K562 (cell line): ENCODE measurements around the gene HIKESHI. TPM values are rescaled to one million over a fixed set of nuclear protein-coding genes. Genes with fewer than 3 reads are reported as not detected.

Experiments
- ATAC-seq: fragments of 200-7000 bp; cut with Tn5 transposase; 3 replicates; pipeline ENCODE4 v1.9.1; 2020; ENCODE audit warnings: moderate library complexity
- BruUV-seq: library from RNA; stranded (reverse); fragments of 400-500 nt; replicated peaks from 2 replicates; lab custom pipeline; 2021; lab: Mats Ljungman, UMichigan
- CTCF ChIA-PET: fragments of 300-600 bp; formaldehyde crosslinking; extraction: SDS; loops from one replicate; lab custom pipeline; 2021; ENCODE audit warnings: low intra/inter-chr PET ratio; lab: Yijun Ruan, JAX
- POLR2A ChIA-PET: fragments of 300-600, 350-650 bp; sonication (Branson Sonifier 250); formaldehyde crosslinking; extraction: SDS; loops from one replicate; lab custom pipeline; 2021; ENCODE audit warnings: antibody characterized with exemption, inconsistent platforms; lab: Yijun Ruan, JAX
- DNase-seq, 4 experiments: peaks; one replicate each; pipeline versions ENCODE4 v3.0.0 to v3.0.0-alpha.2; 2011 to 2018; ENCODE audit warnings: low spot score in 3 of 4, mixed read lengths in 3 of 4; ENCODE audit errors: extremely low read depth in 1 of 4
- FAIRE-seq: peaks from 2 replicates; lab custom pipeline; 2011; peaks lifted over from hg19 to GRCh38; lab: Jason Lieb, UNC
- H2AFZ ChIP-seq: 2 replicates; pipeline ENCODE4 v1.6.0; 2011; ENCODE audit warnings: low read depth, low read length, control low read depth, inconsistent platforms
- H3K27ac ChIP-seq: fragments of 200-600 bp; 3 replicates; pipeline ENCODE4 v1.8.0; 2011; ENCODE audit warnings: low read depth, mild to moderate bottlenecking, control low read depth, inconsistent platforms, low read length, moderate library complexity, mixed read lengths; ENCODE audit errors: extremely low read depth
- H3K27me3 ChIP-seq, 2 experiments: fragments of 300-600 bp in 1 of 2; 2 replicates in 1 of 2; 3 replicates in 1 of 2; pipeline versions ENCODE4 v1.6.0 to v1.8.0; 2011; ENCODE audit warnings: inconsistent platforms in 2 of 2, low read length in 2 of 2, mild to moderate bottlenecking in 1 of 2, mixed read lengths in 1 of 2, moderate library complexity in 1 of 2; ENCODE audit not compliant: control insufficient read depth in 2 of 2, insufficient read depth in 2 of 2
- H3K36me3 ChIP-seq: fragments of 300-600 bp; 3 replicates; pipeline ENCODE4 v1.8.0; 2011; ENCODE audit warnings: mild to moderate bottlenecking, low read length, inconsistent platforms; ENCODE audit not compliant: control insufficient read depth, insufficient read depth
- H3K4me1 ChIP-seq, 2 experiments: fragments of 200-600 bp in 1 of 2; replicated peaks in 1 of 2; 2 replicates in 1 of 2; 3 replicates in 1 of 2; pipeline versions ENCODE4 v1.5.1 to v1.8.0; 2011; ENCODE audit warnings: inconsistent platforms in 2 of 2, low read length in 2 of 2, mild to moderate bottlenecking in 1 of 2, mixed read lengths in 1 of 2, moderate library complexity in 1 of 2; ENCODE audit not compliant: control insufficient read depth in 2 of 2, insufficient read depth in 2 of 2
- H3K4me2 ChIP-seq: 2 replicates; pipeline ENCODE4 v1.6.1; 2011; ENCODE audit warnings: low read length, control low read depth, inconsistent platforms, mixed read lengths; ENCODE audit not compliant: insufficient read depth
- H3K4me3 ChIP-seq: fragments of 200-600 bp; sonication (generic), shearing (Covaris generic); 2 replicates; pipeline ENCODE4 v1.5.1; 2016; ENCODE audit warnings: control low read depth, inconsistent platforms
- H3K79me2 ChIP-seq: fragments of 200-600 bp; 3 replicates; pipeline ENCODE4 v1.8.0; 2011; ENCODE audit warnings: low read length, inconsistent platforms; ENCODE audit not compliant: control insufficient read depth, insufficient read depth
- H3K9ac ChIP-seq, 2 experiments: 2 replicates each; pipeline versions ENCODE4 v1.6.0 to v1.6.1; 2011; ENCODE audit warnings: low read depth in 2 of 2, low read length in 2 of 2, control low read depth in 1 of 2, inconsistent platforms in 1 of 2, mild to moderate bottlenecking in 1 of 2, mixed read lengths in 1 of 2; ENCODE audit not compliant: insufficient read depth in 1 of 2
- H3K9me1 ChIP-seq: one replicate; pipeline ENCODE4 v1.6.0; 2011; ENCODE audit warnings: inconsistent platforms, mild to moderate bottlenecking, low read length, moderate library complexity; ENCODE audit not compliant: control insufficient read depth, insufficient read depth
- H3K9me3 ChIP-seq: replicated peaks from 2 replicates; pipeline ENCODE4 v1.5.1; 2011; ENCODE audit warnings: low read depth, low read length, inconsistent platforms; ENCODE audit not compliant: control insufficient read depth, insufficient read depth
- H4K20me1 ChIP-seq: replicated peaks from 2 replicates; pipeline ENCODE4 v1.6.1; 2011; ENCODE audit warnings: low read length, inconsistent platforms, mixed read lengths; ENCODE audit not compliant: control insufficient read depth, insufficient read depth
- DNMT1 ChIP-seq: fragments of 450-650 bp; IDR thresholded peaks from 2 replicates; pipeline ENCODE4 v1.6.1; 2016; ENCODE audit warnings: antibody characterized with exemption, mild to moderate bottlenecking
- GATAD2B ChIP-seq: fragments of 450-650 bp; IDR thresholded peaks from 2 replicates; pipeline ENCODE4 v1.6.1; 2017; ENCODE audit warnings: mild to moderate bottlenecking, borderline replicate concordance
- HIVEP1 ChIP-seq: fragments of 250-450 bp; sonication (Bioruptor Pico); IDR thresholded peaks from 2 replicates; pipeline ENCODE4 v1.4.0; 2020; ENCODE audit warnings: mild to moderate bottlenecking
- RHOXF2B ChIP-seq: fragments of 250-450 bp; sonication (Bioruptor Pico); conservative IDR thresholded peaks from 2 replicates; pipeline ENCODE4 v1.5.1; 2021
- SMARCE1 ChIP-seq: fragments of 450-650 bp; IDR thresholded peaks from 2 replicates; pipeline ENCODE4 v1.7.1; 2016; ENCODE audit warnings: mild to moderate bottlenecking
- XRCC3 ChIP-seq: fragments of 450-650 bp; IDR thresholded peaks from 2 replicates; pipeline ENCODE4 v1.6.1; 2017; ENCODE audit warnings: mild to moderate bottlenecking, moderate library complexity
- ZNF143 ChIP-seq: sonication (generic); formaldehyde crosslinking; IDR thresholded peaks from 2 replicates; pipeline ENCODE4 v1.9.0; 2022; ENCODE audit warnings: mild to moderate bottlenecking, missing genetic modification reagents
- ZNF551 ChIP-seq: fragments of 250-450 bp; sonication (Bioruptor Pico); IDR thresholded peaks from 2 replicates; pipeline ENCODE4 v1.5.0; 2021; ENCODE audit warnings: mild to moderate bottlenecking, moderate library complexity
- ZNF79 ChIP-seq: fragments of 250-450 bp; sonication (Bioruptor Pico); IDR thresholded peaks from 2 replicates; pipeline ENCODE4 v1.4.0; 2020; ENCODE audit warnings: low read depth, mild to moderate bottlenecking, moderate library complexity
- WGBS: fragments of 100-300 bp; shearing (Covaris generic); methylation state at CpG from one replicate; pipeline ENCODE4 v1.1.6; 2016; ENCODE audit warnings: low coverage, mixed read lengths; ENCODE audit not compliant: insufficient coverage; ENCODE audit errors: missing lambda C conversion rate; 5-methylcytosine and 5-hydroxymethylcytosine counted together
- in situ Hi-C: fragments of 300-500 bp; cut with MboI; formaldehyde crosslinking; loops from 4 replicates; pipeline ENCODE4 v1.15.0; 2018; ENCODE audit warnings: inconsistent platforms, mixed read lengths
- intact Hi-C: fragments of 100-400 bp; cut with micrococcal nuclease; formaldehyde crosslinking; loops from 2 replicates; pipeline ENCODE4 v1.14.2; 2022
- polyA plus RNA-seq, 8 experiments: library from polyadenylated mRNA; depleted of rRNA in 4 of 8; stranded (reverse) in 5 of 8; unstranded in 3 of 8; fragments of >200 nt; fragmentation: Nextera tagmentation in 2 of 8; fragmentation: Illumina TruSeq in 1 of 8; extraction: Ambion mirVana in 2 of 8; extraction: Trizol in 1 of 8; gene quantifications; 2 replicates each; pipeline versions ENCODE4 v1.2.1 to v1.2.3, GENCODE V29; 2011 to 2014; ENCODE audit warnings: inconsistent platforms in 1 of 8, missing spikeins in 1 of 8
- total RNA-seq, 7 experiments: library from RNA; depleted of rRNA in 6 of 7; stranded (reverse); fragments of >200 nt in 6 of 7; fragmentation: Illumina TruSeq in 2 of 7; extraction: Trizol in 2 of 7; gene quantifications; 2 replicates each; pipeline versions ENCODE4 v1.2.1 to v1.2.3, GENCODE V29; 2011 to 2021; ENCODE audit warnings: low replicate concordance in 1 of 7
- TF ChIP-seq, protein P1 (sequence below): fragments of 450-650 bp; formaldehyde crosslinking; IDR thresholded peaks from 2 replicates; pipeline ENCODE4 v1.4.0; 2022; ENCODE audit warnings: missing genetic modification characterization

Gene HIKESHI
- total and polyA plus RNA-seq, 9 of the 15 experiments (the other 6 are each of a cell fraction or from before 2014, with no cell fraction given) = 33.2 to 196 (median 62.7) TPM

DNA sequence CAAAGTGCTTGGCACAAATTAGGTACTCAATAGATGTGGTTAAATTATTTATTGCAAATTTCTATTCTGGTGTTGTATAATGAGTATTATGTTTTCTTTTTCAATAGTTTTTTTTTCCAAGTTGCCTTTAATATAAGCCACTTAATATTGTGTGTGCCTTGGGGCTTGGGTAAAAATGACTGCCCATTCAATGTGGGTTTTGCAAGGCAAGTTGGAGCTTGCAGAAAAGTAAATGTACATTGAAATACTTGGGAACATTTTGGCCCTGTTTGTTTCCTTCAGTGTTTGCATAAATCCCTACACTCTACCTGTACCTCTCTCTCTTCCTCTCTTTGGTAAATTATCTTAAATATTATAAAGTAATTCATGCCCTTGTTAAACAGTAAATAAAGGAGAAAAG lies 70.5 kb downstream of the HIKESHI start:
- POLR2A ChIA-PET = no interaction called here
- no peak overlapping the region for H3K4me2 ChIP-seq

GRCh38 chr11:86374069-86374468 lies 72.0 kb downstream of the HIKESHI start:
- Histone ChIP-seq H3K27me3 (no peaks in the 10 kb centered on the region; a peak in 1 of 5 replicates), H3K36me3 (no peaks in the 10 kb centered on the region), H2AFZ (no peak overlapping the region), H3K9me1 (no peaks in the 10 kb centered on the region), H3K9me3 (0 out of 2 replicates have a peak, but pooled peaks cover 2% of the 10 kb centered on the region), H3K4me1 (peaks cover 0 to 4% of the 10 kb centered on the region in 2 experiments; a peak in 3 of 5 replicates), H3K79me2 (no peaks in the 10 kb centered on the region), H3K27ac (no peak overlapping the region), H3K4me3 (no peak overlapping the region), H3K9ac (no peak overlapping the region), H3K4me2 (no peak overlapping the region), H4K20me1 (no peaks in the 10 kb centered on the region)
- intact Hi-C loops = no loop called here
- WGBS = 13% methylated on average over 1 of the region's 1 CpG
- DNase-seq (no peak), FAIRE-seq (no peak), ATAC-seq (no peak)
- in situ Hi-C loops = no loop called here
- POLR2A ChIA-PET = no interaction called here
- CTCF ChIA-PET = no interaction called here
- no TSS peak for BruUV-seq
- TF ChIP-seq SMARCE1 = no peak
- TF ChIP-seq DNMT1 = no peak
- TF ChIP-seq RHOXF2B (CRISPR knock-in tag) = no peak
- no peak for TF ChIP-seq ZNF551 (CRISPR knock-in tag)
- TF ChIP-seq ZNF79 (CRISPR knock-in tag) = no peak
- no peak for TF ChIP-seq ZNF143 (CRISPR knock-in tag)
- TF ChIP-seq, protein P1, sequence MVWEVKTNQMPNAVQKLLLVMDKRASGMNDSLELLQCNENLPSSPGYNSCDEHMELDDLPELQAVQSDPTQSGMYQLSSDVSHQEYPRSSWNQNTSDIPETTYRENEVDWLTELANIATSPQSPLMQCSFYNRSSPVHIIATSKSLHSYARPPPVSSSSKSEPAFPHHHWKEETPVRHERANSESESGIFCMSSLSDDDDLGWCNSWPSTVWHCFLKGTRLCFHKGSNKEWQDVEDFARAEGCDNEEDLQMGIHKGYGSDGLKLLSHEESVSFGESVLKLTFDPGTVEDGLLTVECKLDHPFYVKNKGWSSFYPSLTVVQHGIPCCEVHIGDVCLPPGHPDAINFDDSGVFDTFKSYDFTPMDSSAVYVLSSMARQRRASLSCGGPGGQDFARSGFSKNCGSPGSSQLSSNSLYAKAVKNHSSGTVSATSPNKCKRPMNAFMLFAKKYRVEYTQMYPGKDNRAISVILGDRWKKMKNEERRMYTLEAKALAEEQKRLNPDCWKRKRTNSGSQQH (CRISPR knock-in tag) = no peak
- no peak for TF ChIP-seq GATAD2B

More for the DNA sequence above, 70.5 kb downstream of the HIKESHI start:
- Histone ChIP-seq H3K4me3 (no peak overlapping the region), H3K27ac (no peak overlapping the region), H3K79me2 (no peaks in the 10 kb centered on the region), H3K4me1 (peaks cover 0 to 4% of the 10 kb centered on the region in 2 experiments; a peak in 2 of 5 replicates), H3K27me3 (no peaks in the 10 kb centered on the region; a peak in 1 of 5 replicates), H3K9me1 (no peaks in the 10 kb centered on the region), H3K9ac (no peak overlapping the region), H4K20me1 (no peaks in the 10 kb centered on the region), H3K9me3 (0 out of 2 replicates have a peak, but pooled peaks cover 2% of the 10 kb centered on the region), H3K36me3 (no peaks in the 10 kb centered on the region), H2AFZ (no peak overlapping the region)
- no peak for TF ChIP-seq XRCC3
- TF ChIP-seq HIVEP1 (CRISPR knock-in tag) = no peak
- no TSS peak for BruUV-seq
- ATAC-seq = no peak
- intact Hi-C loops (no loop called here), in situ Hi-C loops (no loop called here)
- no peak for FAIRE-seq
- no peak for DNase-seq
- CTCF ChIA-PET = no interaction called here
